ENCODE data around the gene ALG14. TPM values are rescaled to one million over a fixed set of nuclear protein-coding genes. Genes with fewer than 3 reads are reported as not detected.
"Not testable (repeated sequence)": the region's sequence is repeated elsewhere in the genome, so short reads cannot be mapped to it uniquely, and the experiment has no call there.

The ALG14 gene
- total RNA-seq, 1 donor from 2014 or later: 7.5 TPM

- intact Hi-C loops (cut with micrococcal nuclease): no loop called here
- Mint-ChIP-seq H3K4me3 (no peak overlapping the region), H3K36me3 (ENCODE audit: low read depth) (peaks cover 3% of the 10 kb centered on the region), H3K27ac (no peak overlapping the region), H3K27me3 (no peaks in the 10 kb centered on the region), H3K4me1 (no peaks in the 10 kb centered on the region), H3K9me3 (no peaks in the 10 kb centered on the region)
- ChIA-PET CTCF (no interaction called here), POLR2A (no interaction called here)
- ATAC-seq (ENCODE audit: low read depth) (no peak), DNase-seq (no peak)
- no peak for TF ChIP-seq CTCF (IDR thresholded peaks at IDR 0.05)
These were observed 70.6 kb downstream of the ALG14 start for GRCh38 chr1:95002164-95002539.

- ChIA-PET CTCF (no interaction called here), POLR2A (interaction anchor here (0.6 kb wide), 2 partner anchors 14 to 81 kb away, joined by 4 to 5 read pairs; no protein-coding TSS in a partner anchor)
- H3K27me3 Mint-ChIP-seq: no peaks in the 10 kb centered on the region
- H3K4me3 Mint-ChIP-seq: no peak overlapping the region
- H3K4me1 Mint-ChIP-seq: no peaks in the 10 kb centered on the region
- no peak for DNase-seq
- no peak overlapping the region for H3K27ac Mint-ChIP-seq
- no peak for TF ChIP-seq CTCF (IDR thresholded peaks at IDR 0.05)
- intact Hi-C loops (cut with micrococcal nuclease): no loop called here
- peaks cover 3% of the 10 kb centered on the region for H3K36me3 Mint-ChIP-seq (ENCODE audit: low read depth)
- no peaks in the 10 kb centered on the region for H3K9me3 Mint-ChIP-seq
- ATAC-seq (ENCODE audit: low read depth): no peak
These were observed 73.2 kb downstream of the ALG14 start for GRCh38 chr1:94999456-95000131.

GRCh38 chr1:94998748-94999147 lies 74.0 kb downstream of the ALG14 start:
- no peaks in the 10 kb centered on the region for H3K9me3 Mint-ChIP-seq
- no peak for DNase-seq
- H3K4me3 Mint-ChIP-seq: no peak overlapping the region
- H3K4me1 Mint-ChIP-seq: no peaks in the 10 kb centered on the region
- POLR2A ChIA-PET: interaction anchor here (0.6 kb wide), 1 partner anchor 14 kb away, joined by 4 read pairs; no protein-coding TSS in a partner anchor
- peaks cover 3% of the 10 kb centered on the region for H3K36me3 Mint-ChIP-seq (ENCODE audit: low read depth)
- TF ChIP-seq CTCF (IDR thresholded peaks at IDR 0.05): no peak
- H3K27me3 Mint-ChIP-seq: no peaks in the 10 kb centered on the region
- intact Hi-C loops (cut with micrococcal nuclease): no loop called here
- no peak overlapping the region for H3K27ac Mint-ChIP-seq
- ATAC-seq (ENCODE audit: low read depth): no peak
- CTCF ChIA-PET: interaction anchor here (0.7 kb wide), 1 partner anchor 152 kb away, joined by 3 read pairs; no protein-coding TSS in a partner anchor

GRCh38 chr1:94998114-94998513 lies 74.6 kb downstream of the ALG14 start:
- ATAC-seq (ENCODE audit: low read depth) (no peak), DNase-seq (no peak)
- no peaks in the 10 kb centered on the region for H3K4me1 Mint-ChIP-seq
- H3K9me3 Mint-ChIP-seq: no peaks in the 10 kb centered on the region
- intact Hi-C loops (cut with micrococcal nuclease): no loop called here
- POLR2A ChIA-PET: no interaction called here
- no peak overlapping the region for H3K4me3 Mint-ChIP-seq
- no peak overlapping the region for H3K27ac Mint-ChIP-seq
- no peak for TF ChIP-seq CTCF (IDR thresholded peaks at IDR 0.05)
- H3K27me3 Mint-ChIP-seq: no peaks in the 10 kb centered on the region
- H3K36me3 Mint-ChIP-seq (ENCODE audit: low read depth): peaks cover 3% of the 10 kb centered on the region
- CTCF ChIA-PET: no interaction called here

- DNase-seq; H3K27me3 Mint-ChIP-seq; H3K27ac Mint-ChIP-seq; H3K9me3 Mint-ChIP-seq; ATAC-seq (ENCODE audit: low read depth); H3K36me3 Mint-ChIP-seq (ENCODE audit: low read depth); intact Hi-C loops (cut with micrococcal nuclease); POLR2A ChIA-PET; H3K4me1 Mint-ChIP-seq; CTCF ChIA-PET; H3K4me3 Mint-ChIP-seq: not testable (repeated sequence)
These were observed 77.2 kb downstream of the ALG14 start for GRCh38 chr1:94995536-94995935.

- H3K4me3 Mint-ChIP-seq: no peak overlapping the region
- ATAC-seq (ENCODE audit: low read depth) (no peak), DNase-seq (no peak)
- intact Hi-C loops (cut with micrococcal nuclease): no loop called here
- no peaks in the 10 kb centered on the region for H3K4me1 Mint-ChIP-seq
- H3K9me3 Mint-ChIP-seq: no peaks in the 10 kb centered on the region
- TF ChIP-seq CTCF (IDR thresholded peaks at IDR 0.05): no peak
- ChIA-PET POLR2A (interaction anchor here (0.6 kb wide), 1 partner anchor 53 kb away, joined by 4 read pairs; no protein-coding TSS in a partner anchor), CTCF (no interaction called here)
- H3K36me3 Mint-ChIP-seq (ENCODE audit: low read depth): no peaks in the 10 kb centered on the region
- H3K27ac Mint-ChIP-seq: no peak overlapping the region
- no peaks in the 10 kb centered on the region for H3K27me3 Mint-ChIP-seq
These were observed 77.9 kb downstream of the ALG14 start for GRCh38 chr1:94994805-94995204.

Measured in activated B cell treated with CpG ODN at 0.5 μM for 24 hours (primary cell).